NAMALWA (cell line): Measurements from ENCODE around the gene CLDN10.
"Not testable (repeated sequence)": the region's sequence is repeated elsewhere in the genome, so short reads cannot be mapped to it uniquely, and the experiment has no call there.

Experiments used
- DNase-seq: peaks from one replicate; pipeline ENCODE4 v3.0.0-alpha.2; 2015; ENCODE audit warnings: low spot score

CLDN10 gene

GRCh38 chr13:95541911-95542474, 10.5 kb upstream of the CLDN10 start:
- no peak for DNase-seq

GRCh38 chr13:95544293-95544692, 8.2 kb upstream of the CLDN10 start:
- DNase-seq = no peak

- DNase-seq = no peak
Observed at GRCh38 chr13:95546919-95547318, 5.6 kb upstream of the CLDN10 start.

- DNase-seq = no peak
Observed at GRCh38 chr13:95547531-95548167, 4.9 kb upstream of the CLDN10 start.

GRCh38 chr13:95552208-95552538, 347 bp upstream of the CLDN10 start:
- no peak for DNase-seq

- DNase-seq = no peak
Observed at GRCh38 chr13:95553581-95554385, 1.3 kb downstream of the CLDN10 start.

- DNase-seq = no peak
Observed at GRCh38 chr13:95557013-95557412, 4.5 kb downstream of the CLDN10 start.

- no peak for DNase-seq
Observed at GRCh38 chr13:95559100-95559499, 6.6 kb downstream of the CLDN10 start.

GRCh38 chr13:95560387-95560786, 7.9 kb downstream of the CLDN10 start:
- DNase-seq = no peak

- DNase-seq = no peak
Observed at GRCh38 chr13:95564091-95564490, 11.6 kb downstream of the CLDN10 start.

GRCh38 chr13:95564733-95565291, 12.3 kb downstream of the CLDN10 start:
- no peak for DNase-seq

GRCh38 chr13:95565758-95566157, 13.2 kb downstream of the CLDN10 start:
- DNase-seq = not testable (repeated sequence)

- no peak for DNase-seq
Observed at GRCh38 chr13:95568131-95568530, 15.6 kb downstream of the CLDN10 start.

- no peak for DNase-seq
Observed at GRCh38 chr13:95570016-95570415, 17.5 kb downstream of the CLDN10 start.

GRCh38 chr13:95571941-95572340, 19.4 kb downstream of the CLDN10 start:
- DNase-seq = no peak

GRCh38 chr13:95573221-95573620, 20.7 kb downstream of the CLDN10 start:
- no peak for DNase-seq

- DNase-seq = no peak
Observed at GRCh38 chr13:95579303-95579702, 26.8 kb downstream of the CLDN10 start.

GRCh38 chr13:95585867-95586266, 33.3 kb downstream of the CLDN10 start:
- DNase-seq = no peak

GRCh38 chr13:95588134-95588533, 35.6 kb downstream of the CLDN10 start:
- no peak for DNase-seq

GRCh38 chr13:95588721-95589120, 36.2 kb downstream of the CLDN10 start:
- DNase-seq = no peak

- no peak for DNase-seq
Observed at GRCh38 chr13:95593462-95593861, 40.9 kb downstream of the CLDN10 start.

- no peak for DNase-seq
Observed at GRCh38 chr13:95596701-95597100, 44.2 kb downstream of the CLDN10 start.

- no peak for DNase-seq
Observed at GRCh38 chr13:95601216-95601615, 48.7 kb downstream of the CLDN10 start.
